ENCODE measurements around the gene KCP.

GRCh38 chr7:128882134-128882533, 28.4 kb downstream of the KCP start:
- no peak for TF ChIP-seq ZGPAT (CRISPR knock-in tag; IDR thresholded peaks at IDR 0.05)
- TF ChIP-seq NCOR1 (IDR thresholded peaks at IDR 0.05; ENCODE audit: borderline replicate concordance, low read length) = no peak
- TF ChIP-seq BRD4 (CRISPR knock-in tag; IDR thresholded peaks at IDR 0.05) = no peak
